Gastrocnemius medialis (tissue), 4 donors: Measurements from ENCODE around the gene CDC123.

Source experiments
- POLR2A ChIP-seq, 2 donors: fragments of 450-650 bp; IDR thresholded peaks; one replicate each; pipeline ENCODE4 v1.6.1; 2017; ENCODE audit warnings: antibody characterized with exemption in 2 of 2, mild to moderate bottlenecking in 2 of 2, moderate library complexity in 2 of 2
- TF ChIP-seq, protein P1 (sequence below), 5 experiments: fragments of 450-650 bp in 3 of 5; fragments of 200-600 bp in 2 of 5; sonication (generic) in 2 of 5; IDR thresholded peaks in 4 of 5; conservative IDR thresholded peaks in 1 of 5; 1 replicate in 4 of 5; 2 replicates in 1 of 5; pipeline ENCODE4 v1.5.1; 2016 to 2019; ENCODE audit warnings: antibody characterized with exemption in 5 of 5, mild to moderate bottlenecking in 3 of 5, moderate library complexity in 3 of 5

DNA sequence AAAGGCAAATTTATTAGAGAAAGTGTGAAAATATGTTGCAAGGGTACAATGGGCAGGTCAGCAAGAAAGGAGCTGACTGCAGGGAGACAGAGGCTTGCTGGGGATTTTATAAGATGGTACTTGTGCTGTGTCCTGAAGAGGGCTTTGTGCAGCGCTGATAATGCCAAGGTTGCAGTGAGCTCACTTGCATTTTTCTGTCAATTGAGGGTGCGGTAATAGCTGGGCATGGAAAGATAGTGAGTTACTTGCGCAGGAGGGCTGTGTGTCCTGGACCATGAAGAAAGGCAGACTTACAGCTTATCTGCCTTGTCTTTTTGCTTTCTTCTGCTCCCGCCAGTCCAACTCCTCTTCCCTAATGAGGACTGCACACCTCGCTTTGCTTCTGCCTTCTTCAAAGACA is 12.5 kb downstream of the CDC123 start:
- TF ChIP-seq, protein P1, sequence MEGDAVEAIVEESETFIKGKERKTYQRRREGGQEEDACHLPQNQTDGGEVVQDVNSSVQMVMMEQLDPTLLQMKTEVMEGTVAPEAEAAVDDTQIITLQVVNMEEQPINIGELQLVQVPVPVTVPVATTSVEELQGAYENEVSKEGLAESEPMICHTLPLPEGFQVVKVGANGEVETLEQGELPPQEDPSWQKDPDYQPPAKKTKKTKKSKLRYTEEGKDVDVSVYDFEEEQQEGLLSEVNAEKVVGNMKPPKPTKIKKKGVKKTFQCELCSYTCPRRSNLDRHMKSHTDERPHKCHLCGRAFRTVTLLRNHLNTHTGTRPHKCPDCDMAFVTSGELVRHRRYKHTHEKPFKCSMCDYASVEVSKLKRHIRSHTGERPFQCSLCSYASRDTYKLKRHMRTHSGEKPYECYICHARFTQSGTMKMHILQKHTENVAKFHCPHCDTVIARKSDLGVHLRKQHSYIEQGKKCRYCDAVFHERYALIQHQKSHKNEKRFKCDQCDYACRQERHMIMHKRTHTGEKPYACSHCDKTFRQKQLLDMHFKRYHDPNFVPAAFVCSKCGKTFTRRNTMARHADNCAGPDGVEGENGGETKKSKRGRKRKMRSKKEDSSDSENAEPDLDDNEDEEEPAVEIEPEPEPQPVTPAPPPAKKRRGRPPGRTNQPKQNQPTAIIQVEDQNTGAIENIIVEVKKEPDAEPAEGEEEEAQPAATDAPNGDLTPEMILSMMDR (IDR thresholded peaks at IDR 0.05 in 4 of 5, conservative IDR thresholded peaks at IDR 0.05 in 1 of 5), result no peak
- no peak for TF ChIP-seq POLR2A (IDR thresholded peaks at IDR 0.05)
